ENCODE measurements around the gene CHP2. TPM values are rescaled to one million over a fixed set of nuclear protein-coding genes. Genes with fewer than 3 reads are reported as not detected.
"Not testable (repeated sequence)": the region's sequence is repeated elsewhere in the genome, so short reads cannot be mapped to it uniquely, and the experiment has no call there.

The CHP2 gene
- total RNA-seq, 4 donors from 2014 or later, result not detected

DNA sequence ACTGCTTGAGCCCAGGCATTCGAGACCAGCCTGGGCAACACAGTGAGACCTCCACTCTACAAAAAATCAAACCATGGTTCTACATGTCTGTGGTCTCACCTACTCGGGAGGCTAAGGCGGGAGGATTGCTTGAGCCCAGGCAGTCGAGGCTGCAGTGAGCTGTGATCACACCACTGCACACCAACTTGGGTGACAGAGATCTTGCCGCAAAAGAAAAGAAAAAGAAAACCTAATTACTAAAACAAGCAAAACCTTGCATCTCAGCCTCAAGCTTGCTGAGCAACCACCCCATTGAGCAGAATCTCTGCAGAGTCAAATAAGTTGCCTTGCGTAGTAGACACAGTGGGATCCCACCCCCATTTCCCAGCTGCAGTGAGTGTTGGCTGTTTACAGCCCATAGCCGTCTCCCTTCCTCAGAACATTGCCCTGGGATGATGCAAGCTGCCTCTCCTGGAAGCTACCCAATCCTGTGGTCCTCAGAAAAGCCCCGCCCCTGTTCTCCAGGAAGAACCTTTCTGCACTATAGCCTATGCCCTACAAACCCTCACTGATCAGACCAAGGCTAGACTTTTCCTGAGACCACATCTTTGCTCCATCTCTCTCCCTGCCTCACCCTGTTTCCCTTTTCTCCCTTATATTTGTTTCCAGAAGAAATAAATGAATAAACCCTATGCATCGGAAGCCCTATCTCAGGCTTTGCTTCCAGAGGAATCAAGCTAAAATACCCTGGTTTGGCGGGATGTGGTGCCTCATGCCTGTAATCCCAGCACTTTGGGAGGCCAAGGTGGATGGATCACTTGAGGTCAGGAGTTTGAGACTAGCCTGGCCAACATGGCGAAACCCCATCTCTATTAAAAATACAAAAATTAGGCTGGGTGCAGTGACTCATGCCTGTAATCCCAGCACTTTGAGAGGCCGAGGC is 25.1 kb upstream of the CHP2 start:
- DNase-seq (ENCODE audit: low spot score), result peak; percentile 23

DNA sequence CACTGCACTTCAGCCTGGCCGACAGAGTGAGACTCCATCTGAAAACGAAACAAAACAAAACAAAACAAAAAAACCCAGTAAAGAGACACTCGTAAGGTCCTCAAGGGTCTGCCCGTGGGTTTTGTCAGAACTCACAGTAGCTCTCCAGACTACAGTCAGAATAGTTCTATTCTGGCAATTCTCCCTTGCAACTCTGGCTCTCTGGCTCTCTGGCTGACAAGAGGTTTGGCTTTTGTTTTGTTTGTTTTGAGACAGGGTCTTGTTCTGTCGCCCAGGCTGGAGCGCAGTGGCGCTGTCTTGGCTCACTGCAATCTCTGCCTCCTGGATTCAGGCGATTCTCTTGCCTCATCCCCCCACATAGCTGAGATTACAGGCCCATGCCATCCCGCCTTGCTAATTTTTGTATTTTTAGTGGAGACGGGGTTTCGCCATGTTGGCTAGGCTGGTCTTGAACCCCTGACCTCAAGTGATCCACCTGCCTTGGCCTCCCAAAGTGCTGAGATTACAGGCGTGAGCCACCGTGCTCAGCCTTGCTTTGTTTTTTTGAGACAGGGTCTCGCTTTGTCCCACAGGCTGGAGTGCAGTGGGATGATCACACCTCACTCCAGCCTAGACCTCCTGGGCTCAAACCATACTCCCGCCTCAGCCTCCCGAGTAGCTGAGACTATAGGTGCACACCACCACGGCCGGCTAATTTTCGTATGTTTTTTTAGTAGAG is 20.5 kb upstream of the CHP2 start:
- TF ChIP-seq, protein P1, sequence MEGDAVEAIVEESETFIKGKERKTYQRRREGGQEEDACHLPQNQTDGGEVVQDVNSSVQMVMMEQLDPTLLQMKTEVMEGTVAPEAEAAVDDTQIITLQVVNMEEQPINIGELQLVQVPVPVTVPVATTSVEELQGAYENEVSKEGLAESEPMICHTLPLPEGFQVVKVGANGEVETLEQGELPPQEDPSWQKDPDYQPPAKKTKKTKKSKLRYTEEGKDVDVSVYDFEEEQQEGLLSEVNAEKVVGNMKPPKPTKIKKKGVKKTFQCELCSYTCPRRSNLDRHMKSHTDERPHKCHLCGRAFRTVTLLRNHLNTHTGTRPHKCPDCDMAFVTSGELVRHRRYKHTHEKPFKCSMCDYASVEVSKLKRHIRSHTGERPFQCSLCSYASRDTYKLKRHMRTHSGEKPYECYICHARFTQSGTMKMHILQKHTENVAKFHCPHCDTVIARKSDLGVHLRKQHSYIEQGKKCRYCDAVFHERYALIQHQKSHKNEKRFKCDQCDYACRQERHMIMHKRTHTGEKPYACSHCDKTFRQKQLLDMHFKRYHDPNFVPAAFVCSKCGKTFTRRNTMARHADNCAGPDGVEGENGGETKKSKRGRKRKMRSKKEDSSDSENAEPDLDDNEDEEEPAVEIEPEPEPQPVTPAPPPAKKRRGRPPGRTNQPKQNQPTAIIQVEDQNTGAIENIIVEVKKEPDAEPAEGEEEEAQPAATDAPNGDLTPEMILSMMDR (IDR thresholded peaks at IDR 0.05), result no peak
- DNase-seq (ENCODE audit: low spot score), result no peak
- no peak for ATAC-seq (ENCODE audit: low FRiP score)

More for the DNA sequence above, 25.1 kb upstream of the CHP2 start:
- TF ChIP-seq, protein P1 (IDR thresholded peaks at IDR 0.05), result no peak
- ATAC-seq (ENCODE audit: low FRiP score), result peak; percentile 44

DNA sequence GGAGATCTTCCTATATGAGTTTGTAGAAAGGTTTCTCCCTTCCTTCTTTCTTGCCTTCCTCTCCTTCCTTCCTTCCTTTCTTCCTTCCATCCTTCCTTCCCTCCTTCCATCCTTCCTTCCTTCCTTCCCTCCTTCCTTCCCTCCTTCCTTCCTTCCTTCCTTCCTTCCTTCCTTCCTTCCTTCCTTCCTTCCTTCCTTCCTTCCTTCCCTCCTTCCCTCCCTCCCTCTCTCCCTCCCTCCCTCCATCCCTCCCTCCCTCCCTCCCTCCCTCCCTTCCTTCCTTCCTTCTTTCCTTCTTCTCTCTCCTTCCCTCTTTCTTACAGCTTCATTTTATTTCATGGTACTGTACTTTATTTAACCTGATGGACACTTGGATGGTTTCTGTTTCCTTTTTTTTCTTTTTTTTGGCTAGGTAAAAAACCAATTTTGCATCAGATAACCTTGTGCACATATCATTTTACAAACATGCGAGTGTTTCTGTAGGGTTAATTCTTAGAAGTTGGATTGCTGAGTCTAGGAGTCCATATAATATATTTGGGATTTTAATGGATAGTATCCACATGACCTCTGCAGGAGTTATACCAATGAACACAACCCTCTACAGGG is 17.3 kb upstream of the CHP2 start:
- not testable (repeated sequence) for ATAC-seq (ENCODE audit: low FRiP score); DNase-seq (ENCODE audit: low spot score)

DNA sequence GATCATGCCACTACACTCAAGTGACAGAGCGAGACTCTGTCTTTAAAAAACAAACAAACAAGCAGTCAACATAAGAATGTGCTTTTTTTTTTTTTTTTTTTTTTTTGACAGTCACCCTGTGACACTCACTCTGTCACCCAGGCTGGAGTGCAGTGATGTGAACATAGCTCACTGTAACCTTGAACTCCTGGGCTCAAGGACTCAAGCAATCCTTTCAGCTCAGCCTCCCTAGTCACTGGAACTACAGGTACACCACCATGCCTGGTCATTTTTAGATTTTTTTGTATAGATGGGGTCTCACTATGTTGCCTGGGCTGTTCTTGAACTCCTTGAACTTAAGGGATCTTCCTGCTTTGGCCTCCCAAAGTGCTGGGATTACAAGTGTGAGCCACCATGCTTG is 15.3 kb upstream of the CHP2 start:
- ATAC-seq (ENCODE audit: low FRiP score) (no peak), DNase-seq (ENCODE audit: low spot score) (no peak)
- TF ChIP-seq, protein P1 (IDR thresholded peaks at IDR 0.05), result no peak

DNA sequence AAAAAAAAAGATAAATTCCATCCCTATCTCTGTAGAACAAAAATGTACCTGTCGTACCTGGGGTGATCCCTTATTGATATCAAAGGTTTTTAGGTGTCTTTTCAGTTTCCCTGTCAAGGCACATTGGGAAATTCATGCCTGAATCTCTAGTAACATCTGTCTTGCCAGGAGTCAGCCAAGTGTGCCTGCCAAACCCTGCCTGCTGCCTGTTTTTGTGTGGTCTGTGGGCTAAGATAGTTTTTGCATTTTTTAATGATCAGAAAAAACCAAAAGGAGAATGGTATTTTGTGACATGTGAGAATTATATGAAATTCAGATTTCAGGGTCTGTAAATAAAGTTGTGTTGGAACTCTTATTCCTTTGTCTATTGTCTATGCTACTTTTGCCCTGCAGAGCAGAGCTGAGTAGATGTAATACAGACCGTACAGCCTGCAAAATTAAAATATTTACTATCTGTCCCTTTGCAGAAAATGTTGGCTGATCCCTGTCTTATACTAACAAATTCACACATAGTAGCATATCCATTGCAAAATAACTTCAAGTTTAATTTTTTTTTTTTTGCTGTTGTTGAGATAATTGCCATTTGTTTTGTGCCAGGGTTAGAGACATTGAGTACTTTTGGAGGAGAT is 13.0 kb upstream of the CHP2 start:
- TF ChIP-seq, protein P1 (IDR thresholded peaks at IDR 0.05), result no peak
- no peak for DNase-seq (ENCODE audit: low spot score)
- ATAC-seq (ENCODE audit: low FRiP score), result no peak

DNA sequence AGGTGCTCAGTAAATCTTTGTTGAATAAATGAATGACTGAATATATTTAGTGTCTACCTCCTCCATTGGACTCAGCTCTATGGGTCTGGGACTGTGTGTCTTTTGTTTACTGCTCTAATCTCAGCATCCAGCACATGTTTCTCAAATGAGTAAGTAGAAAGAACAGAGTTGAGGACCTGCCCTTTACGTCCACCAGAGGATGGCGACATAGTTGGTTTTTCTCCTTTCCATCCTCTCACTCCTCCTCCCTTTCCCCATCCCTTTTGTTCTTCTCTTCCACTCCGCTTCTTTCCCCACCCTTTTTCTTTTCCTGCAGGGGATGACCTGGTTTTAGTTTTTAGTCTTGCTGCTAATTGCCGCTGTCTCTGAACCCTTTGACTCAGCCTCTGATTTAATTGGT is 12.1 kb upstream of the CHP2 start:
- no peak for DNase-seq (ENCODE audit: low spot score)

More for the DNA sequence above, 12.1 kb upstream of the CHP2 start:
- ATAC-seq (ENCODE audit: low FRiP score), result no peak
- TF ChIP-seq, protein P1 (IDR thresholded peaks at IDR 0.05), result no peak

Data from omental fat pad (tissue), 4 donors.